ENCODE data around the gene WDR45B.

GRCh38 chr17:82645516-82645915, 2.7 kb downstream of the WDR45B start:
- TF ChIP-seq CTCF (IDR thresholded peaks at IDR 0.05) (no peak), EZH2 (IDR thresholded peaks at IDR 0.05; ENCODE audit: borderline replicate concordance, insufficient read depth, low read depth, low read length, poor library complexity, severe bottlenecking) (no peak)
